Transverse colon (tissue), 4 donors: ENCODE data around the gene LRWD1.
"Not testable (repeated sequence)": the region's sequence is repeated elsewhere in the genome, so short reads cannot be mapped to it uniquely, and the experiment has no call there.

ENCODE experiments used
- CTCF ChIP-seq, 5 experiments: fragments of 200-600 bp in 3 of 5; fragments of 450-650 bp in 2 of 5; sonication (generic) in 3 of 5; IDR thresholded peaks; 1 replicate in 2 of 5; 2 replicates in 3 of 5; pipeline ENCODE4 v1.5.1; 2016 to 2017; ENCODE audit warnings: antibody characterized with exemption in 5 of 5, inconsistent platforms in 3 of 5, mild to moderate bottlenecking in 2 of 5, moderate library complexity in 1 of 5
- EP300 ChIP-seq: sonication (generic); formaldehyde crosslinking; IDR thresholded peaks from one replicate; pipeline ENCODE4 v1.6.1; 2017; ENCODE audit warnings: antibody characterized with exemption, low read depth
- POLR2A ChIP-seq: fragments of 450-650 bp; IDR thresholded peaks from one replicate; pipeline ENCODE4 v1.6.1; 2016; ENCODE audit warnings: antibody characterized with exemption, mild to moderate bottlenecking, moderate library complexity
- POLR2AphosphoS5 ChIP-seq, 3 donors: sonication (generic); formaldehyde crosslinking; IDR thresholded peaks; one replicate each; pipeline ENCODE4 v1.6.1; 2016; ENCODE audit warnings: antibody characterized with exemption in 3 of 3

DNA sequence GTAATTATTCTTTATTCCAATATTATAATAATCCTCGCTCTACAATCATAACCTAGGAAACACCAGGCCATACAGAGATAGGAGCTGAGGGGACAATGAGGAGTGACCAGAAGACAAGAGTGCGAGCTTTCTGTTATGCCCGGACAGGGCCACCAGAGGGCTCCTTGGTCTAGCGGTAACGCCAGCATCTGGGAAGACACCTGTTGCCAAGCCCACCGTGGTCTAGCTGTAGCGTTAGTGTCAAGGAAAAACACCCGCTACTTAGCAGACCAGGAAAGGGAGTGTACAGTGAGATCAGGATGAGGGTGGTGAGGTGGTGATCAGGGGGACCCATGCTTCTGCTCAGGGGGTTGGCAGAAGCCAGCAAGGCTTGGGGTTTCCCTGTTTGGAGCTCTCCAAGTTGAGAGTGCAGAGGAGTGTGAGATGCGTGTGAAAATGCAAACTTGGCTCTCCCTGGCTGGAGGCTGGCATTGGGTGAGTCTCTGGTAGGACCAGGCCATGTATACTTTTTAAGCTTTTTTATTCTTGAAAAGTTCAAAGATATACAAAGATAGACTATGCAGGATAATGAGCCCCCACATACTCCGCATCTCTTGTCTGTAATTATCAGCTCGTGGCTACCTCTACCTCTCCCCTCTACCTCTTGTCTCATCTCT, 15.3 kb downstream of the LRWD1 start:
- peak in 4 of 5 experiments; percentile 32 to 65 (median 48) for TF ChIP-seq CTCF (IDR thresholded peaks at IDR 0.05)
- TF ChIP-seq POLR2AphosphoS5 (IDR thresholded peaks at IDR 0.05); POLR2A; EP300: not testable (repeated sequence)
